Vagina (tissue), 2 donors: ENCODE data around the gene SUSD5.

Source experiments
- CTCF ChIP-seq, 3 experiments: fragments of 450-650 bp in 2 of 3; fragments of 200-600 bp in 1 of 3; sonication (generic) in 1 of 3; IDR thresholded peaks; one replicate each; pipeline ENCODE4 v1.5.1; 2017 to 2019; ENCODE audit warnings: antibody characterized with exemption in 3 of 3, mild to moderate bottlenecking in 2 of 3, moderate library complexity in 2 of 3
- POLR2A ChIP-seq, 2 donors: fragments of 450-650 bp; IDR thresholded peaks; one replicate each; pipeline ENCODE4 v1.6.1; 2017; ENCODE audit warnings: antibody characterized with exemption in 2 of 2, mild to moderate bottlenecking in 2 of 2, moderate library complexity in 2 of 2

- TF ChIP-seq POLR2A (IDR thresholded peaks at IDR 0.05): no peak
- TF ChIP-seq CTCF (IDR thresholded peaks at IDR 0.05): no peak
Observed at GRCh38 chr3:33187368-33187634, 31.3 kb downstream of the SUSD5 start.
